Common myeloid progenitor, CD34-positive (primary cell): Measurements from ENCODE around the gene PRRC2C. TPM values are rescaled to one million over a fixed set of nuclear protein-coding genes. Genes with fewer than 3 reads are reported as not detected.
"Not testable (repeated sequence)": the region's sequence is repeated elsewhere in the genome, so short reads cannot be mapped to it uniquely, and the experiment has no call there.

ENCODE experiments used
- CTCF ChIA-PET: fragments of 350-600 bp; sonication (Branson Sonifier 250); formaldehyde crosslinking; loops from one replicate; lab custom pipeline; 2021; ENCODE audit warnings: antibody characterized with exemption; lab: Charles Lee
- POLR2A ChIA-PET: fragments of 350-600 bp; sonication (Branson Sonifier 250); formaldehyde crosslinking; loops from one replicate; lab custom pipeline; 2021; ENCODE audit warnings: antibody characterized with exemption; lab: Charles Lee
- DNase-seq, 3 donors: peaks; one replicate each; pipeline versions ENCODE4 v3.0.0 to v3.0.0-alpha.2; 2013
- H3K27ac ChIP-seq, 2 experiments: 1 replicate in 1 of 2; 2 replicates in 1 of 2; pipeline ENCODE4 v1.7.0; 2013; ENCODE audit warnings: inconsistent platforms in 2 of 2, low read length in 2 of 2, mild to moderate bottlenecking in 2 of 2, low read depth in 1 of 2, moderate library complexity in 1 of 2; ENCODE audit not compliant: severe bottlenecking in 2 of 2, insufficient read depth in 1 of 2, poor library complexity in 1 of 2
- H3K27me3 ChIP-seq, 5 experiments: replicated peaks in 2 of 5; 1 replicate in 3 of 5; 2 replicates in 2 of 5; pipeline versions ENCODE4 v1.6.1 to v1.7.0; 2013; ENCODE audit warnings: low read length in 4 of 5, mild to moderate bottlenecking in 2 of 5, moderate library complexity in 2 of 5, inconsistent platforms in 1 of 5; ENCODE audit not compliant: insufficient read depth in 5 of 5, control insufficient read depth in 4 of 5
- H3K36me3 ChIP-seq, 4 experiments: 1 replicate in 2 of 4; 2 replicates in 2 of 4; pipeline versions ENCODE4 v1.6.1 to v1.7.0; 2013; ENCODE audit warnings: low read length in 3 of 4, control low read depth in 1 of 4, mild to moderate bottlenecking in 1 of 4; ENCODE audit not compliant: control insufficient read depth in 4 of 4, insufficient read depth in 4 of 4
- H3K4me1 ChIP-seq, 4 experiments: 1 replicate in 3 of 4; 2 replicates in 1 of 4; pipeline versions ENCODE4 v1.6.1 to v1.7.1; 2013; ENCODE audit warnings: low read length in 3 of 4, mild to moderate bottlenecking in 3 of 4, control low read depth in 1 of 4, inconsistent platforms in 1 of 4, moderate library complexity in 1 of 4; ENCODE audit not compliant: control insufficient read depth in 4 of 4, insufficient read depth in 4 of 4; ENCODE audit errors: control extremely low read depth in 1 of 4
- H3K4me3 ChIP-seq, 7 experiments: 1 replicate in 4 of 7; 2 replicates in 3 of 7; pipeline versions ENCODE4 v1.5.1 to v1.7.0; 2013; ENCODE audit warnings: mild to moderate bottlenecking in 7 of 7, low read length in 6 of 7, moderate library complexity in 6 of 7, inconsistent platforms in 2 of 7, low read depth in 2 of 7, control low read depth in 1 of 7; ENCODE audit not compliant: insufficient read depth in 4 of 7, control insufficient read depth in 1 of 7; ENCODE audit errors: extremely low read depth in 1 of 7
- H3K9me3 ChIP-seq, 5 experiments: 1 replicate in 4 of 5; 2 replicates in 1 of 5; pipeline versions ENCODE4 v1.6.1 to v1.7.1; 2013; ENCODE audit warnings: low read length in 4 of 5, mild to moderate bottlenecking in 2 of 5, inconsistent platforms in 1 of 5, low read depth in 1 of 5, moderate library complexity in 1 of 5; ENCODE audit not compliant: control insufficient read depth in 4 of 5, insufficient read depth in 2 of 5; ENCODE audit errors: control extremely low read depth in 1 of 5
- WGBS: methylation state at CpG from one replicate; pipeline ENCODE4 v1.1.5; 2013; ENCODE audit not compliant: insufficient coverage; 5-methylcytosine and 5-hydroxymethylcytosine counted together
- polyA plus RNA-seq: library from polyadenylated mRNA; unstranded; fragments of 120-200 nt; gene quantifications from one replicate; pipeline ENCODE4 v1.2.1, GENCODE V29; 2013

PRRC2C gene
- polyA plus RNA-seq, result 89.7 TPM

DNA sequence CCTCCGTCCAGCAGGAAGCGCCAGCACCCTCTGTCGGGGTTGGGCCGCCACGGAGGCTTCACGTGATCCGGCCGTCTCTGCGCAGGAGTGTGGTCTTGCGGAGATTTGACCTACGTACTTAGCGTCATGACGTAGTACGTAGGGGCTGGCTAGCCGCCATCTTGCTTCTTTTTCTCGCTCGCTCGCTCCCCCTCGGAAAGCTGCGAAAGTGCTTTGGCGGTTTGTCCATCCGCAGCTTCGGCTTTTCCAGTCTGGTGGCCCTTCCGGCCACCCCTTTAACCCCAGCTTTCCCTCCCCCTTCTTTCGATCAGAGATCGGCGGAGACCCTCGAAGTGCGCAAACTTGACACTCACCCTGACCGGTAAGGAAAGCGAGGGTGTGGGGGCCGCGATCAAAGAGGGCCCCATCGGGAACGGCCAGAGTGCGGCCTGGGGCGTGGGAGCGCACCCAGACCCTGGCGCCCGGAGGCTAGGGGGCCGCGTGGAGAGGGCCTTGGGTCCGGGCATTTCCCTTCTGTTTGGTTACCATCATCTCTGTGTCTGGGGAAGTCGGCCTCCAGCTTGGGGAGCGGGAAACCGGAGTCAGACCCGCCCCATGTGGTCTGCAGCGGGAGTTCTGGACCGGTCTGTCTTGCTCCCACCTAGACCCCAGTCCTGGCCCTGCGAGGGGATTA is at the start of gene PRRC2C:
TSS of gene PRRC2C (plus strand) at position 156 of the 673 bp plus-strand sequence. CDS start 26,559 bp downstream, outside the sequence.
- H3K4me1 ChIP-seq, result peaks cover 16 to 34% (median 20%) of the 10 kb centered on the region in 4 experiments
- no peaks in the 10 kb centered on the region for H3K9me3 ChIP-seq
- 0% methylated on average over 46 of the region's 50 CpGs for WGBS
- H3K36me3 ChIP-seq, result peaks cover 0 to 5% (median 0%) of the 10 kb centered on the region in 4 experiments
- H3K27ac ChIP-seq, result peak within 1 kb of the TSS; percentile 100
- DNase-seq, result peak; percentile 97 to 99 (median 99)
- peak within 1 kb of the TSS; percentile 68 to 95 (median 91) for H3K4me3 ChIP-seq
- ChIA-PET POLR2A (interaction anchor here (1.0 to 1.9 kb wide), 4 partner anchors 8 to 67 kb away, joined by 3 to 5 read pairs (median 4); no protein-coding TSS in a partner anchor), CTCF (interaction anchor here (0.7 to 3.1 kb wide), 19 partner anchors 9 to 92 kb away, joined by 3 to 21 read pairs (median 4); no protein-coding TSS in a partner anchor)
- no peaks in the 10 kb centered on the region for H3K27me3 ChIP-seq

DNA sequence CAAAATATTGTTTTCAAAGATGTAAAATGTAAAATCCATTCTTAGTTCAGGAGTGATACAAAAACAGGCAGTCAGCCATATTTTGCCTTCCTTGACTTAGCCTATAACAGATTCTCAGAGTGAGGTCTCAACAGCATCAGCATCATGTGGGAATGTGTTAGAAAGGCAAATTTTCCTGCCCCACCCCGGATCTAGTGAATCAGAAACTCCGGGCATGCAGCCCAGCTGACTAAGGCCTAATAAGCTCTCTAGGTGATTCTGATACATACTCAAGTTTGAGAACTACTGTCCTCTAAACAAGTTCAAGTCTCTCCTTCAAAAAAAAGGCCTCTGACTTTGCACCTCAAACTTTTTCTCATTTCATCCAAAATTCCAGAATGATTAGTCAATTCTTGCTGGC is 46.9 kb upstream of the PRRC2C start:
- Histone ChIP-seq H3K27ac (no peak overlapping the region), H3K9me3 (no peaks in the 10 kb centered on the region), H3K27me3 (no peaks in the 10 kb centered on the region), H3K36me3 (no peaks in the 10 kb centered on the region), H3K4me1 (peaks cover 0 to 9% (median 6%) of the 10 kb centered on the region in 4 experiments), H3K4me3 (no peak overlapping the region)
- WGBS, result 92% methylated on average over 2 of the region's 2 CpGs
- CTCF ChIA-PET, result no interaction called here
- no peak for DNase-seq
- POLR2A ChIA-PET, result no interaction called here

DNA sequence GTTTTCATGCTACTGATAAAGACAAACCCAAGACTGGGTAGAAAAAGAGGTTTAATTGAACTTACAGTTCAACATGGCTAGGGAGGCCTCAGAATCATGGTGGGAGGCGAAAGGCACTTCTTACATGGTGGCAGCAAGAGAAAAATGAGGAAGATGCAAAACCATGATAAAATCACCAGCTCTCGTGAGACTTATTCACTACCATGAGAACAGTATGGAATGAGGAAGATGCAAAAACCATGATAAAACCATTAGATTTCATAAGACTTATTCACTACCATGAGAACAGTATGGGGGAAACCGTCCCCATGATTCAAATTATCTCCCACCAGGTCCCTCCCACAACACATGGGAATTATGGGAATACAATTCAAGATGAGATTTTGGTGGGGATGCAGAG is 45.1 kb upstream of the PRRC2C start:
- 88% methylated on average over 1 of the region's 3 CpGs for WGBS

GRCh38 chr1:171441278-171441895 is 43.9 kb upstream of the PRRC2C start:
- POLR2A ChIA-PET, DNase-seq, H3K4me3 ChIP-seq, H3K36me3 ChIP-seq, H3K9me3 ChIP-seq, H3K27ac ChIP-seq, H3K27me3 ChIP-seq, H3K4me1 ChIP-seq, CTCF ChIA-PET: not testable (repeated sequence)
- 95% methylated on average over 5 of the region's 5 CpGs for WGBS

More for the DNA sequence above, 45.1 kb upstream of the PRRC2C start:
- H3K36me3 ChIP-seq, DNase-seq, CTCF ChIA-PET, H3K9me3 ChIP-seq, H3K4me3 ChIP-seq, H3K27ac ChIP-seq, H3K27me3 ChIP-seq, H3K4me1 ChIP-seq, POLR2A ChIA-PET: not testable (repeated sequence)

DNA sequence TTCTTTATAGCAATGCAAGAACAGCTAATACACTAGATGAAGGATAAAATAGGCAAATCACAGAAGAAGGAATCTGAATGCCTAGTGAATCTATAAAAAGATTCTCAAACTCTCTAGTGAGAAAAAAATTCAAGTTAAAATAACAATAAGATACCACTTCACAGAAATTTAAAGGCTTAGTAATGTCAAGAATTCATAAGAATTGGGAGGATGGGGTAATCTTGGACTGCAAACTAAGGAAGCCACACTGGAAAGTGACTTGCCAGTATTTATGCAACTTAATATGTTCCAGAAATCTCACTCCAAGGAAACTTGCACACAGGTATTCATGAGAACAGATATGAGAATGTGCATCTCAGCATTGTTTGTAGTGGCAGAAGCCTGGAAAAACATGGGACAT is 38.9 kb upstream of the PRRC2C start:
- ChIA-PET CTCF (no interaction called here), POLR2A (no interaction called here)
- DNase-seq, result no peak
- H3K4me1 ChIP-seq, result no peaks in the 10 kb centered on the region
- no peak overlapping the region for H3K27ac ChIP-seq
- H3K4me3 ChIP-seq, result no peak overlapping the region
- H3K36me3 ChIP-seq, result no peaks in the 10 kb centered on the region
- peaks cover 0 to 2% (median 0%) of the 10 kb centered on the region in 5 experiments for H3K27me3 ChIP-seq
- no peaks in the 10 kb centered on the region for H3K9me3 ChIP-seq

DNA sequence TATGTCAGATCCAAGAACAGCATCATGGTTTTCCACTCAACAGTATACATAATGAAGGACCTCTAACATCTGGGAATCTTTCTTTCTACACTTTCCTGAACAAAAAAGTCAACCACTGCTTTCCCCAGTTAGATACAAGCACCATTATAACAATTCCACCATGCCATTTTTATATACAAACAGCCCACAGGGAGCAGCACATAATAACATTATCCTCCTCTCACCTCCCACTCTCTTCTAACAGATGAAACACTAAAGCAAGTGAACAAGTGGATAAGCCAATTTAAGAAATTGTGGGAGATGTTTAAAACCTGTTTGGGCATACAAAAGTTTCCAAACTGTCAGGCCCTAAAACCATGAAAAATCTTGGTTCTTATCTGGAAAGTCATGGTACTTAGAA is 29.4 kb upstream of the PRRC2C start:
- ChIA-PET CTCF (no interaction called here), POLR2A (no interaction called here)
- Histone ChIP-seq H3K9me3 (peaks cover 0 to 3% (median 0%) of the 10 kb centered on the region in 5 experiments), H3K4me3 (no peak overlapping the region), H3K27me3 (no peaks in the 10 kb centered on the region), H3K4me1 (no peaks in the 10 kb centered on the region), H3K27ac (no peak overlapping the region), H3K36me3 (no peaks in the 10 kb centered on the region)
- DNase-seq, result no peak

GRCh38 chr1:171457412-171457811 is 27.9 kb upstream of the PRRC2C start:
- ChIA-PET CTCF (no interaction called here), POLR2A (no interaction called here)
- Histone ChIP-seq H3K4me1 (no peaks in the 10 kb centered on the region), H3K36me3 (no peaks in the 10 kb centered on the region), H3K27ac (no peak overlapping the region), H3K9me3 (no peaks in the 10 kb centered on the region), H3K4me3 (no peak overlapping the region), H3K27me3 (no peaks in the 10 kb centered on the region)
- DNase-seq, result no peak
- whole genome bisulfite sequencing, result 100% methylated on average over 1 of the region's 2 CpGs
